SU-DHL-6 (cell line): ENCODE results near the gene CD8A.

ENCODE experiments used
- H2AFZ ChIP-seq: fragments of 200-600 bp; sonication (generic); 2 replicates; pipeline ENCODE4 v1.6.1; 2014; ENCODE audit warnings: low read depth, mild to moderate bottlenecking, moderate library complexity, mixed read lengths, antibody characterized with exemption, low read length; ENCODE audit not compliant: severe bottlenecking
- H3F3A ChIP-seq: fragments of 200-600 bp; shearing (Covaris generic); 2 replicates; pipeline ENCODE4 v1.6.0; 2016; ENCODE audit warnings: antibody characterized with exemption, mild to moderate bottlenecking; ENCODE audit not compliant: insufficient read depth
- H3K27ac ChIP-seq: fragments of 200-600 bp; sonication (generic); 2 replicates; pipeline ENCODE4 v1.5.1; 2016; ENCODE audit warnings: low read depth, mild to moderate bottlenecking, low read length, moderate library complexity, mixed read lengths
- H3K27me3 ChIP-seq: fragments of 200-600 bp; sonication (generic), shearing (Covaris generic); 2 replicates; pipeline ENCODE4 v1.6.0; 2014; ENCODE audit warnings: mild to moderate bottlenecking, low read length
- H3K36me3 ChIP-seq: fragments of 200-600 bp; sonication (generic); 2 replicates; pipeline ENCODE4 v1.6.1; 2014; ENCODE audit warnings: mild to moderate bottlenecking, low read length, mixed read lengths
- H3K4me2 ChIP-seq: fragments of 300-600, 200-600 bp; shearing (Covaris generic), sonication (generic); 2 replicates; pipeline ENCODE4 v1.6.0; 2014; ENCODE audit warnings: low read length, low read depth, mild to moderate bottlenecking; ENCODE audit not compliant: poor library complexity, severe bottlenecking
- H3K4me3 ChIP-seq: fragments of 200-600 bp; sonication (generic); 2 replicates; pipeline ENCODE4 v1.5.1; 2014; ENCODE audit warnings: antibody characterized with exemption, low read length, mild to moderate bottlenecking, mixed read lengths; ENCODE audit not compliant: insufficient read depth, poor library complexity, severe bottlenecking
- H3K79me2 ChIP-seq: fragments of 200-600 bp; sonication (generic); 2 replicates; pipeline ENCODE4 v1.6.1; 2014; ENCODE audit warnings: mild to moderate bottlenecking, low read length, moderate library complexity; ENCODE audit not compliant: insufficient read depth
- H3K9ac ChIP-seq: fragments of 200-600 bp; sonication (generic); 2 replicates; pipeline ENCODE4 v1.7.0; 2014; ENCODE audit warnings: mild to moderate bottlenecking, low read length
- H3K9me2 ChIP-seq: fragments of 200-600 bp; sonication (generic); replicated peaks from 2 replicates; pipeline ENCODE4 v1.6.1; 2014; ENCODE audit warnings: low read length; ENCODE audit not compliant: insufficient read depth
- H3K9me3 ChIP-seq: fragments of 200-600 bp; sonication (generic); 2 replicates; pipeline ENCODE4 v1.6.1; 2014; ENCODE audit warnings: low read length, mixed read lengths; ENCODE audit not compliant: insufficient read depth
- H4K20me1 ChIP-seq: fragments of 200-600 bp; sonication (generic); 2 replicates; pipeline ENCODE4 v1.6.1; 2014; ENCODE audit warnings: low read depth, mild to moderate bottlenecking, antibody characterized with exemption, low read length, moderate library complexity, mixed read lengths
- CTCF ChIP-seq: fragments of 200-600 bp; sonication (generic); IDR thresholded peaks from one replicate; pipeline ENCODE4 v1.5.1; 2017; ENCODE audit warnings: antibody characterized with exemption, mild to moderate bottlenecking, low read length, moderate library complexity; ENCODE audit not compliant: insufficient read depth, poor library complexity, severe bottlenecking
- EZH2phosphoT487 ChIP-seq: fragments of 200-600 bp; sonication (generic), shearing (Covaris generic); conservative IDR thresholded peaks from 2 replicates; pipeline ENCODE4 v1.6.1; 2018; ENCODE audit warnings: mild to moderate bottlenecking, antibody characterized with exemption, low read length, moderate library complexity, mixed read lengths

The CD8A gene

GRCh38 chr2:86808315-86809161 is 17.8 kb upstream of the CD8A start:
- Histone ChIP-seq H3K79me2 (no peaks in the 10 kb centered on the region), H3K9me3 (no peaks in the 10 kb centered on the region), H3K4me3 (no peak overlapping the region), H3K4me2 (peak overlapping the region; percentile 53), H4K20me1 (no peaks in the 10 kb centered on the region), H3K36me3 (no peaks in the 10 kb centered on the region), H3K9ac (peak overlapping the region; percentile 26; the same call in 1 of the 2 replicates), H3F3A (no peaks in the 10 kb centered on the region), H3K27me3 (no peaks in the 10 kb centered on the region), H2AFZ (peak overlapping the region; percentile 78), H3K9me2 (no peaks in the 10 kb centered on the region), H3K27ac (no peak overlapping the region)
- no peak for TF ChIP-seq EZH2phosphoT487
- peak; percentile 60 for TF ChIP-seq CTCF

GRCh38 chr2:86807468-86808275 is 17.0 kb upstream of the CD8A start:
- no peak for TF ChIP-seq EZH2phosphoT487
- no peak for TF ChIP-seq CTCF
- Histone ChIP-seq H3K9ac (peak overlapping the region; percentile 26; the same call in 1 of the 2 replicates), H4K20me1 (no peaks in the 10 kb centered on the region)

GRCh38 chr2:86807133-86807467 is 16.4 kb upstream of the CD8A start:
- Histone ChIP-seq H3K27me3 (no peaks in the 10 kb centered on the region), H3K9me3 (no peaks in the 10 kb centered on the region), H3F3A (no peaks in the 10 kb centered on the region), H3K27ac (no peak overlapping the region), H2AFZ (peak overlapping the region; percentile 78), H4K20me1 (no peaks in the 10 kb centered on the region), H3K79me2 (no peaks in the 10 kb centered on the region), H3K9ac (peak overlapping the region; percentile 26; the same call in 1 of the 2 replicates), H3K9me2 (no peaks in the 10 kb centered on the region), H3K36me3 (no peaks in the 10 kb centered on the region), H3K4me3 (peak overlapping the region; percentile 29), H3K4me2 (peak overlapping the region; percentile 53)
- TF ChIP-seq EZH2phosphoT487 (no peak), CTCF (no peak)

More at GRCh38 chr2:86807468-86808275, 17.0 kb upstream of the CD8A start:
- Histone ChIP-seq H3K9me3 (no peaks in the 10 kb centered on the region), H3K27me3 (no peaks in the 10 kb centered on the region), H2AFZ (peak overlapping the region; percentile 78), H3K4me3 (peak overlapping the region; percentile 29), H3K9me2 (no peaks in the 10 kb centered on the region), H3F3A (no peaks in the 10 kb centered on the region), H3K4me2 (peak overlapping the region; percentile 53), H3K79me2 (no peaks in the 10 kb centered on the region), H3K36me3 (no peaks in the 10 kb centered on the region), H3K27ac (no peak overlapping the region)
